Measurements from ENCODE around the gene RRP7A. TPM values are rescaled to one million over a fixed set of nuclear protein-coding genes. Genes with fewer than 3 reads are reported as not detected.

The RRP7A gene
- total and polyA plus RNA-seq, 2 of the 13 experiments (the other 11 are each of a cell fraction or from before 2014, with no cell fraction given): 15.3 to 41.6 TPM

DNA sequence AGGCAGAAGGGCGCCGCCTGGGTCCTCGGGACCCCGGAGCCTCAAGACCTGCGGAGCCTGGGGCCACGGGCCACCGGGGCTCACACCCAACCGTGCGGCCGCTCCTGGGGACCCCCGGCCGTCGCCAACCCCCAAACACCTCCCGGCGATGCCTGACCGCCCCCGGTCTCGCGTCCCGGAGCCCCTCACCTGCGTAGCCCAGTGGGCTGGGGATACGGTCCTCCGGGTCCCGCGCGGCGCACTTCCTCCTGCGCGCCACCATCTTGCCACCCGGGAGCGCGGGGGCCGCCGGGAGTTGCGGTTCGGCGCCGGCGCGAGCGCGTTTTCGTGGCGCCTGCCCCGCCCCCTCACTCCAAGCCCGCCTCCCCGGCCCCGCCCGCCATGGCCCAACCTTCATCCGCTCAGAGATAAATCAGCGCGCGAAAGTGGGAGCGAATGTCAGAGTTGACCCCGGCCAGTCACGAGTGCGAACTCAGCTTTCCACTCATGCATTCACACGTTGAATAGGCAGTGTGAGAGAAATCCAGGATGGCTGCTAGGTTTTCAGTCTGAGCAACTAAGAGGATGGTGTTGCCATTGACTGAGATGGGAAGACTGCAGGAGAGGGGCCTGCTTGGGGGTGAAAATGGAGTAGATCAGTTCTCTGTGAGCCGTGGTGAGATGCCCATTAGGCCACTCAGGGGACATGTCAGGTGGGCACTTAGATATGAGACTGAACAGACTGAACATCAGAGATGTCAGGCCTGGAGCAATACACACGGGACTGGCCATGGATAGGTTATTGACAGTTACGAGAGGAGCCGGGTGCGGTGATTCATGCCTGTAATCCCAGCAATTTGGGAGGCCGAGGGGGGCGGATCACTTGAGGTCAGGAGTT lies at the start of gene RRP7A (continued):
- TF ChIP-seq SRY (CRISPR knock-in tag; IDR thresholded peaks at IDR 0.05) (no peak), ZNF562 (CRISPR knock-in tag; IDR thresholded peaks at IDR 0.05; ENCODE audit: borderline replicate concordance) (no peak), ZNF335 (CRISPR knock-in tag; IDR thresholded peaks at IDR 0.05) (no peak), ASH2L (IDR thresholded peaks at IDR 0.05; ENCODE audit: insufficient read length, low read depth, low read length) (peak; percentile 5), ZNF766 (CRISPR knock-in tag; IDR thresholded peaks at IDR 0.05; ENCODE audit: borderline replicate concordance) (no peak), ZNF615 (CRISPR knock-in tag; IDR thresholded peaks at IDR 0.05; ENCODE audit: borderline replicate concordance) (no peak), CBX5 (CRISPR knock-in tag; IDR thresholded peaks at IDR 0.05; ENCODE audit: borderline replicate concordance) (no peak), CREM (IDR thresholded peaks at IDR 0.05) (no peak), CREM (CRISPR knock-in tag; IDR thresholded peaks at IDR 0.05) (no peak), XBP1 (CRISPR knock-in tag; IDR thresholded peaks at IDR 0.05) (no peak)
- TF ChIP-seq, protein P1, sequence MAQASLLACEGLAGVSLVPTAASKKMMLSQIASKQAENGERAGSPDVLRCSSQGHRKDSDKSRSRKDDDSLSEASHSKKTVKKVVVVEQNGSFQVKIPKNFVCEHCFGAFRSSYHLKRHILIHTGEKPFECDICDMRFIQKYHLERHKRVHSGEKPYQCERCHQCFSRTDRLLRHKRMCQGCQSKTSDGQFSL (CRISPR knock-in tag; IDR thresholded peaks at IDR 0.05): no peak
- TF ChIP-seq, protein P2, sequence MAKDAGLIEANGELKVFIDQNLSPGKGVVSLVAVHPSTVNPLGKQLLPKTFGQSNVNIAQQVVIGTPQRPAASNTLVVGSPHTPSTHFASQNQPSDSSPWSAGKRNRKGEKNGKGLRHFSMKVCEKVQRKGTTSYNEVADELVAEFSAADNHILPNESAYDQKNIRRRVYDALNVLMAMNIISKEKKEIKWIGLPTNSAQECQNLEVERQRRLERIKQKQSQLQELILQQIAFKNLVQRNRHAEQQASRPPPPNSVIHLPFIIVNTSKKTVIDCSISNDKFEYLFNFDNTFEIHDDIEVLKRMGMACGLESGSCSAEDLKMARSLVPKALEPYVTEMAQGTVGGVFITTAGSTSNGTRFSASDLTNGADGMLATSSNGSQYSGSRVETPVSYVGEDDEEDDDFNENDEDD (CRISPR knock-in tag; IDR thresholded peaks at IDR 0.05; ENCODE audit: borderline replicate concordance): peak; percentile 58; the same call in 1 of the 2 replicates
- TF ChIP-seq, protein P3, sequence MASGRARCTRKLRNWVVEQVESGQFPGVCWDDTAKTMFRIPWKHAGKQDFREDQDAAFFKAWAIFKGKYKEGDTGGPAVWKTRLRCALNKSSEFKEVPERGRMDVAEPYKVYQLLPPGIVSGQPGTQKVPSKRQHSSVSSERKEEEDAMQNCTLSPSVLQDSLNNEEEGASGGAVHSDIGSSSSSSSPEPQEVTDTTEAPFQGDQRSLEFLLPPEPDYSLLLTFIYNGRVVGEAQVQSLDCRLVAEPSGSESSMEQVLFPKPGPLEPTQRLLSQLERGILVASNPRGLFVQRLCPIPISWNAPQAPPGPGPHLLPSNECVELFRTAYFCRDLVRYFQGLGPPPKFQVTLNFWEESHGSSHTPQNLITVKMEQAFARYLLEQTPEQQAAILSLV (CRISPR knock-in tag; IDR thresholded peaks at IDR 0.05; ENCODE audit: borderline replicate concordance): no peak
- TF ChIP-seq, protein P4, sequence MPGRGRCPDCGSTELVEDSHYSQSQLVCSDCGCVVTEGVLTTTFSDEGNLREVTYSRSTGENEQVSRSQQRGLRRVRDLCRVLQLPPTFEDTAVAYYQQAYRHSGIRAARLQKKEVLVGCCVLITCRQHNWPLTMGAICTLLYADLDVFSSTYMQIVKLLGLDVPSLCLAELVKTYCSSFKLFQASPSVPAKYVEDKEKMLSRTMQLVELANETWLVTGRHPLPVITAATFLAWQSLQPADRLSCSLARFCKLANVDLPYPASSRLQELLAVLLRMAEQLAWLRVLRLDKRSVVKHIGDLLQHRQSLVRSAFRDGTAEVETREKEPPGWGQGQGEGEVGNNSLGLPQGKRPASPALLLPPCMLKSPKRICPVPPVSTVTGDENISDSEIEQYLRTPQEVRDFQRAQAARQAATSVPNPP (CRISPR knock-in tag; IDR thresholded peaks at IDR 0.05): no peak
- TF ChIP-seq, protein P5, sequence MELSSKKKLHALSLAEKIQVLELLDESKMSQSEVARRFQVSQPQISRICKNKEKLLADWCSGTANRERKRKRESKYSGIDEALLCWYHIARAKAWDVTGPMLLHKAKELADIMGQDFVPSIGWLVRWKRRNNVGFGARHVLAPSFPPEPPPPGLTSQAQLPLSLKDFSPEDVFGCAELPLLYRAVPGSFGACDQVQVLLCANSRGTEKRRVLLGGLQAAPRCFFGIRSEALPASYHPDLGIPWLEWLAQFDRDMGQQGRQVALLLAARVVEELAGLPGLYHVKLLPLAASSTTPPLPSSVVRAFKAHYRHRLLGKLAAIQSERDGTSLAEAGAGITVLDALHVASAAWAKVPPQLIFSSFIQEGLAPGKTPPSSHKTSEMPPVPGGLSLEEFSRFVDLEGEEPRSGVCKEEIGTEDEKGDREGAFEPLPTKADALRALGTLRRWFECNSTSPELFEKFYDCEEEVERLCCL (CRISPR knock-in tag; IDR thresholded peaks at IDR 0.05; ENCODE audit: borderline replicate concordance): no peak
- TF ChIP-seq, protein P6, sequence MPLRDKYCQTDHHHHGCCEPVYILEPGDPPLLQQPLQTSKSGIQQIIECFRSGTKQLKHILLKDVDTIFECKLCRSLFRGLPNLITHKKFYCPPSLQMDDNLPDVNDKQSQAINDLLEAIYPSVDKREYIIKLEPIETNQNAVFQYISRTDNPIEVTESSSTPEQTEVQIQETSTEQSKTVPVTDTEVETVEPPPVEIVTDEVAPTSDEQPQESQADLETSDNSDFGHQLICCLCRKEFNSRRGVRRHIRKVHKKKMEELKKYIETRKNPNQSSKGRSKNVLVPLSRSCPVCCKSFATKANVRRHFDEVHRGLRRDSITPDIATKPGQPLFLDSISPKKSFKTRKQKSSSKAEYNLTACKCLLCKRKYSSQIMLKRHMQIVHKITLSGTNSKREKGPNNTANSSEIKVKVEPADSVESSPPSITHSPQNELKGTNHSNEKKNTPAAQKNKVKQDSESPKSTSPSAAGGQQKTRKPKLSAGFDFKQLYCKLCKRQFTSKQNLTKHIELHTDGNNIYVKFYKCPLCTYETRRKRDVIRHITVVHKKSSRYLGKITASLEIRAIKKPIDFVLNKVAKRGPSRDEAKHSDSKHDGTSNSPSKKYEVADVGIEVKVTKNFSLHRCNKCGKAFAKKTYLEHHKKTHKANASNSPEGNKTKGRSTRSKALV (CRISPR knock-in tag; IDR thresholded peaks at IDR 0.05): no peak
- TF ChIP-seq, protein P7, sequence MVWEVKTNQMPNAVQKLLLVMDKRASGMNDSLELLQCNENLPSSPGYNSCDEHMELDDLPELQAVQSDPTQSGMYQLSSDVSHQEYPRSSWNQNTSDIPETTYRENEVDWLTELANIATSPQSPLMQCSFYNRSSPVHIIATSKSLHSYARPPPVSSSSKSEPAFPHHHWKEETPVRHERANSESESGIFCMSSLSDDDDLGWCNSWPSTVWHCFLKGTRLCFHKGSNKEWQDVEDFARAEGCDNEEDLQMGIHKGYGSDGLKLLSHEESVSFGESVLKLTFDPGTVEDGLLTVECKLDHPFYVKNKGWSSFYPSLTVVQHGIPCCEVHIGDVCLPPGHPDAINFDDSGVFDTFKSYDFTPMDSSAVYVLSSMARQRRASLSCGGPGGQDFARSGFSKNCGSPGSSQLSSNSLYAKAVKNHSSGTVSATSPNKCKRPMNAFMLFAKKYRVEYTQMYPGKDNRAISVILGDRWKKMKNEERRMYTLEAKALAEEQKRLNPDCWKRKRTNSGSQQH (CRISPR knock-in tag; IDR thresholded peaks at IDR 0.05; ENCODE audit: low read depth): no peak; the same call in 1 of the 2 replicates
